ENCODE data around the gene VAV2.

VAV2 gene

DNA sequence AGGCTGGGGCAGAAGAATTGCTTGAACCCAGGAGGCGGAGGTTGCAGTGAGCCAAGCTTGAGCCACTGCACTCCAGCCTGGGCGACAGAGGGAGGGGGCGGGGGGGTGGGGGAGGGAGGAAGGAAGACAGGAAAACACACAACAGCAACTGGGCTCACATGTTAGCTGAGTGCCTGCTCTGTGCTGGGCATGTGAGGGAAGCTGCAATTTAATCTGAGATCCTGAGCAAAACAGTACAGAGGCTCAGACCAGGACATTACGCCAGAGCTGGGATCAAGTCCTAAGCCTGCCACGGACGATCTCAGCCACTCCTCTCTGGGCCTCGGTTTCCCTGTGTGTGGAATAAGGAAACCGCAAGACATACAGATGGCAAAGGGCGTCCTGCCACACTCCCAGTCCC lies 119.1 kb downstream of the VAV2 start:
- DNase-seq, result no peak

DNA sequence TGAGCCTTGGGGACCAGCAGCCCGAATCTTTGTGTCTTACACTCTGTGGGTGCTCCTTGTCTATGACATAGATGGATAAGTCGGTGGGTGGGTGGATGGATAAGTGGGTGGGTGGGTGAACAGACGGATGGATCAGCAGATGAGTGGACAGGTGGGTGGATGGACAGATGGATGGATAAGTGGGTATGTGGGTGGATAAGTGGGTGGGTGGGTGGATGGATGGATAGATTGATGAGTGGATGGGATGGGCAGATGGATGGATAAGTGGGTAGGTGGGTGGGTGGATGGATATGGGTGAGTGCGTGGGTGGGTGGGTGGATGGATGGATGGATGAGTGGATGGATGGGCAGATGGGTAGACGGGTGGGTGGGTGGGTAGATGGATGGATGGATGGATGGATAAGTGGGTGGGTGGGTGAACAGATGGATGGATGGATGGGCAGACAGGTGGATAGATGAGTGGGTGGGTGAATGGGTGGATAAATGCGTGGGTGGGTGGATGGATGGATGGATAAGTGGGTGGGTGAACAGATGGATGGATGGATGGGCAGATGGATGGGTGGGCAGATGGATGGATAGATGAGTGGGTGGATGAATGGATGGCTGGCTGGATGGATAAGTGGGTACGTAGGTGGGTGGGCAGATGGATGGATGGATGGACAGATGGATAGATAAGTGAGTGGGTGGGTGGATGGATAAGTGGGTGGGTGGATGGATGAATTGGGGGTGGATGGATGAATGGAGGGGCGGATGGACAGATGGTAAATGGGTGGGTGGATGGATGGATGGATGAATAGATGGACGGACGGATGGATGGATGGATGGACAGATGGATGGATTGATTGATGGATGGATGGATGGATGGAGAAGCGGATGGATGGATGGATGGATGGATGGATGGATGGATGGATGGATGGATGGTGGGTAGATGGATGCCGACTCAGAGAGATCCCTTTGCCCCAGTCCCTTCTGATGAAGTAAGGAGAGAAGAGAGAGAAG lies 121.2 kb downstream of the VAV2 start:
- no peak for DNase-seq

DNA sequence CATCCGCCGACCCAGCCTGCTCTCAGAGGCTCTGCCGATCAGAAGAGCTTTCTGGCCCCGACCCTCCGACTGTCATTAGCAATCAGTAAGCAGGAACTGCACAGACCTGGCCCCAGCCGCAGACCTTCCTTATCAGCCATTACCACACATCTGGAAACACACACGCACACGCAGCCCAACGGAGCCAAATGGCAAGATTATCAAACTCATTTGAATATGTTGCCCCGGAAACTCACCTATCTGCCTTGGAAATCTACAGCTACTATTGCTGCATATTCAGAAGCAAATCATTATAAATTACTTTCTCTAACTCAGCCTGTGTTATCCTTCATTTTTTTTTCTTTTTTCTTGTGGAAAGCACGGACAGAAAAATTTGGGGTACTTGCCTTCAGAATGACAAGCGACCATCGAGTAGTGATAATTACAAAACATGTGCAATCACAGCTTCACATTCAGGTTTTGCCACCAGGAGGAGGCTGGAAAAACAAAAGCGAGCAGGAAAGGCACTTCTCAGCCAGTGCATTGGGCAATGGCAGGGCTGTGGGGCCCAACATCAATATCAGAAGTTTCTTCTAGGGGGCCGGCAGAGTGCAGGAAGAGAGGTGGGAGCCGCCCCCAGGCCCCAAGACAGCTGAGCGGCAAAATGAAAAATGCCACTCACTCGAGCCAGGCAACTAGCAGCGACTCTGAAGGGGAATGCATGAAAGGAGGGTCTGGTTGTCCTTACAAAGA lies 122.3 kb downstream of the VAV2 start:
- no peak for DNase-seq

DNA sequence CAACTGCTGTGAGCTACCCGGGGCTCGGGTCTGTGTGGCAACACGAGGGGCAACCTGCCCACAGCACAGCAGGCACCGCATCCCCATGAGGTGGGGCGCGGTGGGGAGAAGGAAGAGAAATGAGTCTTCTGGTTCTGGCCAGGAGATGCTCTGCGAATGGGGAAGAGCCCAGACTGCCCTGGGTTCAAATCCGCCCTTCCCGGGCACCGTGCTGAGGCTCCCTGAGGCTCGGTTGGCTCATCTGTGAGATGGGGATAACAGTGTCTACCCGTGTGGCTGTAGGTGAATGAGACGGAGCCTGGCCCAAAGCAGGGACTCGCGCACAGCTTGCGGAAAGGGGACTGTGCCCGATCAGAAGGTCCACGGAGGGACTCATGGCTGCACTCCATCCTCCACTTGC lies 123.9 kb downstream of the VAV2 start:
- DNase-seq, result no peak

DNA sequence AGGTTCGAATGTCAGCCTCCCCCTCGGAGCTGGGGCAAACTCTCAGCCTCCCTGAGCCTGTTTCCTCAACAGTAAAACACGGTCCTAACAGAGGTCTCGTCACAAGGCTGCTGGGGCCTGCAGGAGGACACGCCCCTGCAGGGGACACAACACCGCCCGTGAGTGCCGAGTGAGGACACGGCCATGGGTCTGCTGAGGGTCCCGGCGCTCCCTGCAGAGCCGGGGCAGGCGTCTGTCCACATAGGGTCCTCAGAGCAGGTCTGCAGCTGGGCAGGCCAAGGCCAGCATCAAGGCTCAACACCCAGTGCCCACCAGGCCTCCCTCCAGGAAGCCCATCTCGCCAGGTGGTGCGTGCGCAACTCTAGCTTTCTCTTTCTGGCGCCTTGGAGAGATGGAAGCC lies 125.2 kb downstream of the VAV2 start:
- DNase-seq, result no peak

DNA sequence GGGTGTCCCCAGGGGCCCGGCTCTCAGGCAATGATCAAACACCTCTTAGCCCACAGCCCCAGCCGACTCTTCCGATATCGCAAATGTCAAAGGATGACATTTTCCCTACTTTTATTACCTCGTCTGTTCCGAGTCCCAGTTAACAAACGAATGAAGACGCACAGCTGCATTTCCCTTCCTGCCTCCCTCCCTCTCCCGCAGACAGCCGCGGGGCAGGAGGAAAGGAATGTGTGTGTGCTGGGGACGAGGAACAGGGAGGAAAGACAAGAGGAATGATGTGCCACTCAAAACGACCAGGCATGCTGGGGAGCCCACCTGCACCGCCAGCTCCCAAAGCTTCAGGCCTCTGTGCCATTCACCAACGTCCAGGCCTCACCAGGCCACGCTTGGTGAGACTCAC lies 128.1 kb downstream of the VAV2 start:
- no peak for DNase-seq

DNA sequence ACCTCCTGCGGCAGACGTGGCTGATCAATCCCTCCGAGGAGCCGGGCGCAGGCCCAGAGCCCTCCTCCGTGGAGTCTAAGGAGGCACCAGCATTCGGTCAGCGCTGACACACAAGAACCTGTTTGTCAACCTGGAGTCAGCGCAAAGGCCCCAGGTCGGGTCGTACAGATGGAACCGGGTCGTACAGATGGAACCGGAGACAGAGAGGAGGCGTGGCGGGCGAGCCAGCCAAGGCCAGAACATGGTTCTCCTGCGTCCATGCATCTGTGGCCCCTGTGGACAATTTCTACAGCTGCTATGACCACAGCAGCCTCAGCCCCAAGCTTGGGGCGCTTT lies 128.9 kb downstream of the VAV2 start:
- no peak for DNase-seq

DNA sequence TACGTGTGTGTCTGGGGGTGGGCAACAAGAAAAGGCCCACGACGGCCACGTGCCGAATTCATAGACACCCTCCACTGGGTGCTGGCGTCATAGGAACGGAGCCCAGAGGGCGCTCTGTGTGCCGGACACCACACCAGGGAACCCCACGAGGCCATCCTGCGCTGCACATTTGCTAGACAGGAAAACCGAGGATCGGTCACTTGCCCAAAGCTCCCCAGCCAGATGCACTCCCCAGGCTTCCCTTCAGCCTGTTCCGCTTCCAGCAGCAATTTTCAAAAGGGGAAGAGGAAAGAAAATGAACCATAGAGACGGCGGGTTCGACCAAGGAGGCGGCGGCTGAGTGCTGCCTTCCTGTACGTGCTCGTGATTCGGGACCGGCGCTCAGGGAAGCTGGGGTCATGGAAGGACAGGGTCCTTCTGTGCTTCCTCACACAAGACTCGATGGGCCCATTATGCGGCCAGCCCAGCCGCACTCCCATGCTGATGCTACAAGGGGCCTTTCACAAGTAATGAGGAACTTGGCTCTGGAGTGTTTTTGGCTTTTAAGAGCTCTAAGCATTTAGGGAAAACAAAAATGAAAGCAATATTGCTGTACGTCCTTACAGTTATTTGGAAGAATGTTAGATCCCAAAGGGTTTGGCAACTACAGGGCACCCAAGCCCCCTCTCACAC lies 129.4 kb downstream of the VAV2 start:
- no peak for DNase-seq

DNA sequence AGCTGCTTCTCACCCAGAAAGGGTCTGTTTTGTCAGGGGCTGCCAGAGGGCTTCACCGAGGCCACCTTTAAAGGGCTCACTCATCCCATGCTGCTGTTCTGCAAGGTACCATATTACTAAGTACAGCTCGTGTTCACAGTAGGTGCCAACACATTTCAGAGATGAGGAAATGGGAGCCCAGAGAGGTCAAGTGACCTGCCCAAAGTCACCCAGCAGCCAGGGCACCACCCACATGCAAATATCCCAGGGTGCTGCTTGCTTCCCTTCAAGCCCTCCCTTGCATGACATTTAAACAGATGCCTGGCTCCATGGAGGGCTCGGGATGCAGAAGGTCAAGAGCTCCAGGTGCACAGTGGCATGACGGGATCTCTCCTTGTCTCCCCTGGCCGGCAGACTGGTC lies 130.4 kb downstream of the VAV2 start:
- DNase-seq, result no peak

DNA sequence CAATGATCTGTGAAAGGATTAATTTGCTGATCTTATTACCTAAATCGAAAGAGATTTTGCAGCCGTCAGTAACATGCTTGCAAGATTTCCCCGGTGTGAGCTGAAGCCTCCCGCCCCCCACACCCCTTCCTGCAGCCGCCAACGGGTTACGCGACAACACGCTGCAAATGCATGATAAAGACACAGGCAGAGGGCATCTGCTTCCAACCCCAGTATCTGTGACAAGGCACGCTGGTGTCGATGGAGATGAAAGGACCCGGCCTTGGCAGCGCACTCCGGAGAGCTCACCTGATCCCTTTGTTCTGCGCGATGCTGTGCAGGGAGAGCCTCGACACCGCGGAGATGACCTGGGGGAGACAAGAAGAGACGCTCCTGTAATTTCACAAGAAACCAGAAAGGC lies 131.0 kb downstream of the VAV2 start:
- DNase-seq, result no peak

DNA sequence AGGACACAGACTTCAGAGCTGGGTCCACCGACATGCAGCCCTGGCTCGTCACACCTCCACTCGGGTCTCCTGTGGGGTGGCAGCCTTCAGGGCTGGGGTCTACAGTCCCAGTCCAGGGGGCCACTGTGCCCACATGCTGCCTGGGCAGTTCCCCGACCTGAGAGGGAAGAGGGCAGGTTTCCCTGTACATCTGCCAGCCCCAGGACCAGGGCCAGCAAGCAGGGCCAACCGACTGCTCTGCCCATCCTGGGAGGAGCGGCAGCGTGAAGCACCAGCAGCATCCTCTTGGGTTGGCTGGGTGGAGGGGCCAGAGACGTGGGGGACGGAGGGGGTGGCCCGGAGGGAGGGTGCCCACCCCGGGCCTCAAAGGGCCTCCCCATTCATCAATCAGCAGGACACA lies 133.4 kb downstream of the VAV2 start:
- DNase-seq, result no peak

DNA sequence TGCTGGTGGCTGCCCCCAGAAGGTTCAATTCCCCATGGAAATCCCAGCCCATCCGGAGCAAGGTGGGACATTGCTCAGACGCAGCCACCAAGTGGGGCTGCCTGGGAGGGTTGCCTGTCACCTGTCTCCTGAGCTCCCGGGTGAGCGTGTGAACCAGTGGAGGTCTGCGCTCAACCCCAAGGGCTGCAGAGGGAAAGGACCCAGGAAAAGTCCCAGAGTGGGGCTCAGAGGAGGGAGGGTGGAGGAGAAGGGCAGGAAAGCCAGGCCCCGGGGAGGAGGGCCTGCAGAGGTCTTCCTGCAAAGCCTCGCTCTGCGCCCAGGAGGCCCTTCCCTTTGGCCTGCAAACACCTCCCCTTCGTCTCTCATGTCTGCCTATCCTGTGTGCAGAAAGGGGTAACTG lies 134.5 kb downstream of the VAV2 start:
- no peak for DNase-seq

DNA sequence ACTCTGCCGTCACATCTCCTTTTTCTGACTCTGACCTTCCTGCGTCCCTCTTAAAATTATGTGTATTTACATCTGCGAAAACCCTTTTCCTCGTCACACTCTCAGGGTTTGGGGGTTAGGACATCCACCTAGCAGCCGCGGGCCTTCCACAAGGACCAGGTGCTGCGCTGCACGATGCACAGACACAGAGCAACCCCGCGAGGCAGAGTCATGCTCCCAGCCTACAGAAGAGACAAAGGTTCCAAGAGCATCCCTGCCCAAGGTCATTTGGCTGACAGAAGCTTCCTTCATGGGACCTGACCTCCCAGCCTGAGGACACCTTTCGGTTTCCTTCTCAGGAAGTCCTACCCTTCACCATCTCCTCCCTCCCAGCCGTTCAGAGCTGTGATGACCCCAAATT lies 135.3 kb downstream of the VAV2 start:
- no peak for DNase-seq

DNA sequence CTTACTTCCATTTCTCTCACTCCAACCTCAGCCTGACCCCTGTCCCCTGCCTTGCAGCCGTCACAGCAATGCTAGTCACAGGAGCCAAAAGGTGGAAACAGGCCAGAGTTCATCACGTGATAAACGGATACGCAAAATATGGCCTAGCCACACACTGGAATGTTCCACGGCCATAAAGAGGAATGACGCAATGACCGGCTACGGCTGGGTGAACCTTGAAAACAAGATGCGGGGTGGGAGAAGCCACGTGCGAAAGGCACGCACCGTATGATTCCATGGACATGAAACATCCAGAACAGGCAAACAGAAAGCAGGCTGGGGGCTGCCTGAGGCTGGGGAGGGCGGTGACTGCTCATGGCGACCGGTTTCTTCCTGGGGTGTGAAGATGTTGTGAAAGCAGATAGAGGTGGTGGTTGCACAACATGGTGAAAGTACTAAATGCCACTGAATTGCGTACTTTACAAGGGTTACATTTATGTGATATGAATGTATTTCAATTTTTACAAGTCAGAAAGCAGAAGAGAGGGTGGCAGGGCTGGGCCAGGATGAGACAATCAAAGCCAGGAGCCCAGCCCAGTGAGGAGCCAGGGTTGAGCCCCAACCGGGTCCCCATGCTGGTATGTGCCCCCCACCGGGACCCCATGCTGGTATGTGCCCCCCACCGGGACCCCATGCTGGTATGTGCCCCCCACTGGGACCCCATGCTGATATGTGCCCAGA lies 136.2 kb downstream of the VAV2 start:
- no peak for DNase-seq

DNA sequence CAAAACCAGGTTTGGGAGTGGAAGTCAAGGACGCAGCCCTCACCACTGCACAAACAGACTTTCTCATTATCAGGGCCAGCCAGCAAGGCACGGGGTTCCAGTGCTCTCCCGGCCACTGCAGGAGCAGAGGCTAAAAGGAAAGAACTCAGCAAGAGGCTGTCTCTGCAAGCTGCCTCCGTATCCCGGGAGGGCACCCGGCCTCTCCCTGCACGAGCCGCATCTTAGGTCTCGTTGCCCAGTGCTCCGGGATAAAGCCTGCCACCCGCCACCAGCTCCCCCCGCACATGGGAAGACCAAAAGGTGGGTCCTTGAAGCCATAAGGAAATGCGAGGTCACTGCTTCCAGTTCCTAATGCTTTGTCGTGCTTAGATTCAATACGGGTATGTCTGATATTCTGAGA lies 136.8 kb downstream of the VAV2 start:
- DNase-seq, result no peak

DNA sequence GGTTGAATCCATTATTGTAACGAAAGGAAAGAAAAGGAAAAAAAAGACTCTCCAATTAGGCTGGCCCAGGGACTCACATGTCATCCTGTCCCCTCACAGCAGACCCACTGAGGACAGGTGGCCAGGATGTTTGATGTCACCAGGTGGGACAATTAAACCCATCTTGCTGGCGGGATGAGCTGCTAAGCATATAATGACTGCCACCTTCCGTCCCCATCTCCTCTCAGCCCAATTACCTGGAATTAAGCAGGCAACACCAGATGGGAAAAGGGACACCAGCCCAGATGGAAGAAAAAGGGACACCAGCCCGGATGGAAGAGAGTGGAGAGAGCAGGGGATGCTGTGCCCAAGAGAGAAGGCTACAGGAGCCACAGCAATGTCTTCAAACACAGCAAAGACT lies 137.4 kb downstream of the VAV2 start:
- DNase-seq, result no peak

DNA sequence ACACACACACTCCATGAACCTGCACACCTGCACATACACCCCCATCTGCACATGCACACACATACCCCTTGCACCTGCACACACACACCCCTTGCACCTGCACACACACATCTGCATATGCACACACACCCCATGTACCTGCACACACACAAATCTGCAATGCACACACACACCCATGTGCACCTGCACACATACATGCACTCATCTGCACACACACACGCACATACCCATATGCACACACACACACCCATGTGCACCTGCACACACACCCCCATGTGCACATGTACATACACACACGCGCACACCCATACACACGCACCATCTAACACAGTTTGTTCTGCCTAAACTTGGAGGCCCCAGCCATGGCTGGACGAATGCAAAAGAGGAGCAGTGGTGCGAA lies 138.1 kb downstream of the VAV2 start:
- DNase-seq, result no peak

DNA sequence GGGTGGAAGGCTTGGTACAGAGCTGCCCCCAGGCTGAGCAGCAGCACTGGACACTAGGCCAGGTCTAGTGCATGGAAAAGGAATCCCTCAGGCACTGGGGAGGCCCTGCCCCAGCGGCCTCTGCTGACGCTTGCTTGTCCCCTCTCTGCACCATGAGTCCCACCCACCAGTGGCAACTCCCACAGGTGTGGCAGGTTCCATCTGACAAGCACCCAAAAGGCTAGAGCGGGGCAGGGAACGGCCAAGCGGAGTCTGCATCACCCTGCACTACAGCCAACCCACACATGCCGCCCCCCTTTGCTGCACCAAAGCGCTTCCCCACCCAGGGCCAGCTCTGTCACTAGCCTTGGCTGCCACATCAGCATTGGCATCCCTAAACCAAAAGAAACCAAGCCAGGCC lies 138.8 kb downstream of the VAV2 start:
- no peak for DNase-seq

DNA sequence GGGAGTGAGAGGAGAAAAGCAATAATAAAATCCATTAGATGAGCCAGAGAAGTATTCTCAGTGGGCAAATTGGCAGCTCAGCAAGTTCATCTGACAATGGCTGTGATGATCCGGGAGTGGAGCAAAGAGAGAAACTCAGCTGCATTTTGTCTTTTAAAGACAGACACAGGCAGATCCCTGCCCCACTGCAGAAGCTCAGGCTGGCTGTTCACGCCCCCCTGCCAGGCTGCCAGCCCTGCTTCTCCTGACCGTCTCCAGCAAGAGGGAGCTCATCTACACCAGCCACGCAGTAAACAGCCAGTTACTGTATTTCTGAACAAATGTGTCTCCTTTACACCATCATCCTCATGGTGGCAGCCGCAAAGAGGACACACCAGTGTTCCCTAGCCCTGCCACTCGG lies 139.7 kb downstream of the VAV2 start:
- no peak for DNase-seq

DNA sequence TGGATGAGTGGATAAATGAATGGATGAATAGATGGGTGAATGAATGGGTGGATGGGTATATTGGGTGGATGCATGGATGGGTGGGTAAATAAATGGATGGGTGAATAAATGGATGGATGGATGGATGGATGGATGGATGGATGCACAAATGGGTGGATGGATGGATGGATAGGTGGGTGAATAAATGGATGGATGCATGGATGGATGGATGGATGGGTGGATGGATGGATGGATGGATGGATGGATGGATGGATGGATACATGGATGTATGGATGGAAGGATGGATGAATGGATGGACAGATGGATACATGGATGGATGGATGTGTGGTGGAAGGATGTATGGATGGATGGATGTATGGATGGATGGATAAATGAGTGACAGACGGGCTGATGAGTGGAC lies 140.4 kb downstream of the VAV2 start:
- DNase-seq, result no peak

DNA sequence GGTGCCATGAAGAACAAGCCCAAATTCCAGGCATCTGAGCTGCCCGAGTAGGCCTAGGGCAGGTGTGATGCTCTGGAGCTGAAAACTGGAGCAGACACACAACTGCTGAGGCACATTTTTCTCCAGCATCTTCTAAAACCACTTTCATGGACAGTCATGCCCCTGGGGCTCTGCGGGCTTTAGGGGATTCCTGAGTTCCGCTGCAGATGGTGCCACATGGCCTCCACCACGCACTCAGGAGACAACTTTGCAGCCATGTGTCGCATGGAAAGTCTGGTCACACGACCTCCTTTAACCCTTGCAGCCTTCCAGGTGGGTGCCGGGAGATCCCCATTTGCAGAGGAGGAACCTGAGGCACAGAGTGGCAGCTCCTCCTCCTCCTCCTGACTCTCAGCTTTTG lies 141.2 kb downstream of the VAV2 start:
- no peak for DNase-seq

DNA sequence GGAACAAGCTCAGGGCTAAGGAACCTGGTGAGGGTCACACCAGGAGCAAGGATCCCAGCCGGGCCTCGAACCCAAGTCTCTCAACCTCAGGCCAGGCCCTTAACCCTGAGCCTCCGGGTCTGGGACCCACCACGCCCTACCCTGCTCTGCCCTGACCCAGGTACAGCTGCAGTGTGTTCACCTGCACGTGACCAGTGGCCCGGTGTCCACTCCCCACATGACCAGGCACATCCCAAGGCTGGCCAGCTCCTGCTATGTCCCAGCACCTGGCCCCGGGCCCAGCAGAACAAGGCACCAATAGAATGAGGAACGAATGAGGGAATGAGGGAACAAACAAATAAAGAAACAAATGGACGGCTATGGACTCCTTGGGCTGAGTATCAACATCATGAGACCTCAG lies 142.0 kb downstream of the VAV2 start:
- DNase-seq, result no peak

DNA sequence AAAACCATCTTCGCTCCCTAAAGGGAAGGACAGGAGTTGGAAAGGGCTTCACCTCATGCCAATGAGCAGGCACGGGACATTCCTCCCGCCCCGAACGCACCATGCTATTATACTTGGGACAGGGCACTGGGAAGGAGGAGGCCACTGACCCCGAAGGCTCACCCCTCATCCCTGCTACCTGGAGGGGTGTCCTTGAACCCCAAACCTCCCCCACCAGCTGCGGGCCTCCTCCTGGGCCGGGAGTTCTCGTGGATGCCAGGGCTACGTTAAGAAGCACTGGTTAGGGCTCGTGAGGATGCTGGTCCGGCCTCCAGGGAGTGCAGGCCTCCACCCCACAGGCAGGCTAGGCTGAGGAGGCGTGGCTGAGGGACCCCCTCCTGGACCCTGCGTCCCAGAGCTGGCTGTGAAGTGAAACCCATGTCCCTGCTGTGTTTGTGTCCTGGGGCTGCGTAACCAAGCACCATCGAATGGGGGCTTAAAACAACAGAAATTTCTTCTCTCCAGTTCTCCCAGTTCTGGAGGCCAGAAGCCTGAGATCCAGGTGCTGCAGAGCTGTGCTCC lies 142.9 kb downstream of the VAV2 start:
- DNase-seq, result no peak
